Lower lobe of right lung (tissue), 2 donors: ENCODE data around the gene EVX1. TPM values are rescaled to one million over a fixed set of nuclear protein-coding genes. Genes with fewer than 3 reads are reported as not detected.

Source experiments
- ATAC-seq, 2 donors: fragments of 200-7000 bp; cut with Tn5 transposase; one replicate each; pipeline ENCODE4 v1.9.1; 2020 to 2022; ENCODE audit warnings: mild to moderate bottlenecking in 2 of 2, moderate library complexity in 2 of 2
- DNase-seq: peaks from one replicate; pipeline ENCODE4 v3.0.0-alpha.2; 2020
- H3K27ac ChIP-seq: fragments of 200-600 bp; one replicate; pipeline ENCODE4 v1.8.0; 2022
- H3K27me3 ChIP-seq: fragments of 200-600 bp; one replicate; pipeline ENCODE4 v1.8.0; 2022; ENCODE audit warnings: low read depth
- H3K36me3 ChIP-seq: fragments of 200-600 bp; one replicate; pipeline ENCODE4 v1.8.0; 2022; ENCODE audit warnings: mild to moderate bottlenecking
- H3K4me1 ChIP-seq: fragments of 200-600 bp; one replicate; pipeline ENCODE4 v1.8.0; 2022
- H3K4me3 ChIP-seq: fragments of 200-600 bp; one replicate; pipeline ENCODE4 v1.8.0; 2022; ENCODE audit warnings: mild to moderate bottlenecking
- H3K9me3 ChIP-seq: fragments of 200-600 bp; one replicate; pipeline ENCODE4 v1.8.0; 2022
- intact Hi-C: fragments of 100-400 bp; cut with DNase I; formaldehyde crosslinking; loops from one replicate; pipeline ENCODE4 v1.11.0; 2022
- total RNA-seq: library from RNA; stranded (reverse); fragmentation: NEBNext Ultra II Directional; extraction: Animal tissue kit (Norgen Biotek cat#: 25700); gene quantifications from one replicate; pipeline ENCODE4 v1.2.1, GENCODE V29; 2021
- TF ChIP-seq, protein P1 (sequence below): fragments of 200-600 bp; IDR thresholded peaks from one replicate; pipeline ENCODE4 v1.8.0; 2022; ENCODE audit warnings: antibody characterized with exemption, mild to moderate bottlenecking
- donor health status: DM: no; HTN: yes; CAD: no; lungs with severe emphysema.

EVX1 gene
- total RNA-seq, 1 donor from 2014 or later, result not detected

DNA sequence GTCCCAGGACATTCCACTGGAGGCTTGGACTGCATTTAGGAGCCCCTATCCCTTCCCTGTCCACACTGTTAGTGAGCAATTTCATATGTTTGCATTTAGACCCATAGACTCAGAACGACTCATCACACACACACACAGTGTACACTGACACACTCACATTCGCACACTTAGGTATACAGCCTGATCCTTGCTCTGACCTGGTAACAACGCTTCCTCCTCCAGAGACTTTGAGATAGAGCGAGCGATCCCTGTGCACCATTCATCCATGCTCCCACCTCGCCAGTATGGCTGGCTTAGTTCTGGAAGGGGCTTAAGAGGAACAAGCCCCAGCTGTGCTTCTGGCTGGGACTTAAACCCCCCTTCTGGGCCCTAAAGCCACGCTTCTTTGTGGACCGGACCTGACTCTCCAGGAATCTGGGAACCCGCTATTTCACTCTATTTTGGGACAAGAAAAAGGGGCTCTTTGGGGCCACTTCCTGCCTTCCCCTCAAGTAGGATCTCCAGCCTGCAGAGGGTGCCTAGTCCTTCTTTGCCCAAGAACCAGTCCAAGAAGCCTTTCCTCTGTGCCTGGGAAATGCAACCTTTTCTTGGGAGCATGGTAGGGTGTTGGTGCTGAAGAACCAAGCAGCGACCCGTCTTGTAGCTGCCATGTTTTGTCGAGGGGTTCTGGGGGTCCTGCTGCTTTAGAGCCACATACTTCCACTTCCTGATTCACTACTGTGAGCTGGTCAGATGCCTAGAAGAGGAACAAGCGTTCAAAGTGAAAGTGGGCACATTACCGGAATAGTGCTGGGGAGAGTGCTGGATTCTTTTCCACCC lies 41.6 kb upstream of the EVX1 start:
- Histone ChIP-seq H3K27ac (no peak overlapping the region), H3K27me3 (peaks cover 94% of the 10 kb centered on the region), H3K36me3 (no peaks in the 10 kb centered on the region), H3K4me1 (peaks cover 41% of the 10 kb centered on the region), H3K4me3 (peak overlapping the region; percentile 37), H3K9me3 (no peaks in the 10 kb centered on the region)
- ATAC-seq (peak; percentile 35 to 58), DNase-seq (no peak)
- intact Hi-C loops, result no loop called here
- TF ChIP-seq, protein P1, sequence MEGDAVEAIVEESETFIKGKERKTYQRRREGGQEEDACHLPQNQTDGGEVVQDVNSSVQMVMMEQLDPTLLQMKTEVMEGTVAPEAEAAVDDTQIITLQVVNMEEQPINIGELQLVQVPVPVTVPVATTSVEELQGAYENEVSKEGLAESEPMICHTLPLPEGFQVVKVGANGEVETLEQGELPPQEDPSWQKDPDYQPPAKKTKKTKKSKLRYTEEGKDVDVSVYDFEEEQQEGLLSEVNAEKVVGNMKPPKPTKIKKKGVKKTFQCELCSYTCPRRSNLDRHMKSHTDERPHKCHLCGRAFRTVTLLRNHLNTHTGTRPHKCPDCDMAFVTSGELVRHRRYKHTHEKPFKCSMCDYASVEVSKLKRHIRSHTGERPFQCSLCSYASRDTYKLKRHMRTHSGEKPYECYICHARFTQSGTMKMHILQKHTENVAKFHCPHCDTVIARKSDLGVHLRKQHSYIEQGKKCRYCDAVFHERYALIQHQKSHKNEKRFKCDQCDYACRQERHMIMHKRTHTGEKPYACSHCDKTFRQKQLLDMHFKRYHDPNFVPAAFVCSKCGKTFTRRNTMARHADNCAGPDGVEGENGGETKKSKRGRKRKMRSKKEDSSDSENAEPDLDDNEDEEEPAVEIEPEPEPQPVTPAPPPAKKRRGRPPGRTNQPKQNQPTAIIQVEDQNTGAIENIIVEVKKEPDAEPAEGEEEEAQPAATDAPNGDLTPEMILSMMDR, result no peak

DNA sequence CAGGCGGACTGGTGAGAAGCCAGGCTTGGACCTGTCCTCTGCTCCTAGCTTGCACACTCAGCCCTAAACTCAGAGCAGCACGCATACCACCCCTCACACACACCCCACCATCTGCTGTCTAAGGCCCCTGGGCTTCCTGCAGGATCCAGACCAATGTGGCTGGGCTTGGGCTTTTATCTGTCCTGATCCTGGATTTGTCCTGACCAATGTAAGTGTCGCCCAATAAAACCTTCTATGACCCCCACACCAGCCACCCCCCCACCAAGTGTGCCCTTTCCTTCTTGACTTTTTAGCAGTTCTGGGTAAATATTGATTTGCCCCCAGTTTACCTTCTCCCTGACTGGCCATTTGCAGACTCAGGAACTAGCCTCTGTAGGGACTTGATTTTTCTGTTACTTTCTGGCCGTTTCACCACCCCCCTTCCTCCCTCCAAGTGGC lies 41.0 kb upstream of the EVX1 start:
- Histone ChIP-seq H3K27ac (no peak overlapping the region), H3K4me1 (peaks cover 41% of the 10 kb centered on the region), H3K4me3 (no peak overlapping the region), H3K36me3 (no peaks in the 10 kb centered on the region), H3K9me3 (no peaks in the 10 kb centered on the region), H3K27me3 (peaks cover 94% of the 10 kb centered on the region)
- intact Hi-C loops, result no loop called here
- TF ChIP-seq, protein P1, result no peak
- no peak for DNase-seq
- ATAC-seq, result no peak

GRCh38 chr7:27202018-27202861 lies 40.4 kb upstream of the EVX1 start:
- Histone ChIP-seq H3K4me1 (peaks cover 41% of the 10 kb centered on the region), H3K27me3 (peaks cover 94% of the 10 kb centered on the region), H3K27ac (no peak overlapping the region), H3K4me3 (no peak overlapping the region), H3K9me3 (no peaks in the 10 kb centered on the region), H3K36me3 (no peaks in the 10 kb centered on the region)
- ATAC-seq (no peak), DNase-seq (no peak)
- intact Hi-C loops, result no loop called here
- TF ChIP-seq, protein P1, result no peak

DNA sequence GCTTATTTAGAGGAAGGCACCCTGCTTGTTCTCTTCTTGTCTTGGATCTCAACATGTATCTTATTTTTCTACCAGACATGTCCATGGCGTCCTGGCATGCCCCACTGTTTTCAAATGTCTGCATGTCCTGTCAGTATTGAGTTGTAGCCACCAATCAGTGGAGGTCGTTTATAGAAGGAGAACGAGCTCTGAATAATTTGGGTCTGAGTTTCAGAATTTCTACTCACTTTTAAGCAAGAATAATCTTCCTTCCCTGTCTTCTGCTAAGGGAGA lies 39.8 kb upstream of the EVX1 start:
- Histone ChIP-seq H3K27ac (no peak overlapping the region), H3K36me3 (no peaks in the 10 kb centered on the region), H3K27me3 (peaks cover 94% of the 10 kb centered on the region), H3K9me3 (no peaks in the 10 kb centered on the region), H3K4me3 (no peak overlapping the region), H3K4me1 (peaks cover 41% of the 10 kb centered on the region)
- TF ChIP-seq, protein P1, result no peak
- DNase-seq, result no peak
- intact Hi-C loops, result no loop called here
- no peak for ATAC-seq

GRCh38 chr7:27203365-27203953 lies 39.1 kb upstream of the EVX1 start:
- Histone ChIP-seq H3K9me3 (no peaks in the 10 kb centered on the region), H3K27ac (no peak overlapping the region), H3K27me3 (peaks cover 92% of the 10 kb centered on the region), H3K36me3 (no peaks in the 10 kb centered on the region), H3K4me3 (no peak overlapping the region), H3K4me1 (peaks cover 38% of the 10 kb centered on the region)
- DNase-seq, result no peak
- intact Hi-C loops, result no loop called here
- ATAC-seq, result no peak
- TF ChIP-seq, protein P1, result no peak
